Stimulated activated CD8-positive, alpha-beta memory T cell treated with anti-CD3 and anti-CD28 coated beads, Interleukin-15, amount 100 ng/mL, for 24 hours (primary cell): ENCODE results near the gene GNG11.
A peak's percentile ranks its signal among the peaks of the same experiment; 100 is the strongest.
"Not testable (repeated sequence)": the region's sequence is repeated elsewhere in the genome, so short reads cannot be mapped to it uniquely, and the experiment has no call there.

ENCODE experiments used
- DNase-seq: peaks from one replicate; pipeline ENCODE4 v3.0.0-alpha.2; 2020; ENCODE audit warnings: low read depth

The GNG11 gene

GRCh38 chr7:93921607-93922566 lies at the start of gene GNG11:
Gene GNG11, plus strand, starts transcription at chr7:93921735. Its CDS starts 403 bp downstream, at chr7:93922138.
- peak; percentile 3 for DNase-seq

GRCh38 chr7:93873998-93874574 lies 47.4 kb upstream of the GNG11 start:
- DNase-seq, result no peak

- no peak for DNase-seq
These were observed 43.8 kb upstream of the GNG11 start for GRCh38 chr7:93877742-93878141.

- no peak for DNase-seq
These were observed 42.2 kb upstream of the GNG11 start for GRCh38 chr7:93879356-93879755.

GRCh38 chr7:93882468-93882867 lies 39.1 kb upstream of the GNG11 start:
- no peak for DNase-seq

- no peak for DNase-seq
These were observed 38.2 kb upstream of the GNG11 start for GRCh38 chr7:93883078-93883916.

- no peak for DNase-seq
These were observed 37.6 kb upstream of the GNG11 start for GRCh38 chr7:93883917-93884345.

GRCh38 chr7:93884541-93884940 lies 37.0 kb upstream of the GNG11 start:
- DNase-seq, result no peak

- DNase-seq, result no peak
These were observed 32.3 kb upstream of the GNG11 start for GRCh38 chr7:93889261-93889660.

GRCh38 chr7:93890041-93890463 lies 31.5 kb upstream of the GNG11 start:
- no peak for DNase-seq

- DNase-seq, result no peak
These were observed 31.0 kb upstream of the GNG11 start, which contains the start of gene TFPI2 for GRCh38 chr7:93890464-93891068. Gene TFPI2, minus strand, starts transcription at chr7:93890753. Its CDS starts 75 bp downstream, at chr7:93890678.

GRCh38 chr7:93894426-93894825 lies 27.1 kb upstream of the GNG11 start:
- DNase-seq, result no peak

- no peak for DNase-seq
These were observed 26.4 kb upstream of the GNG11 start for GRCh38 chr7:93894966-93895640.

- no peak for DNase-seq
These were observed 25.5 kb upstream of the GNG11 start for GRCh38 chr7:93895859-93896600.

- DNase-seq, result no peak
These were observed 23.9 kb upstream of the GNG11 start for GRCh38 chr7:93897680-93898079.

- DNase-seq, result no peak
These were observed 18.6 kb upstream of the GNG11 start for GRCh38 chr7:93902777-93903423.

- no peak for DNase-seq
These were observed 15.3 kb upstream of the GNG11 start, which contains the start of gene GNGT1 for GRCh38 chr7:93906267-93906666. Gene GNGT1, plus strand, starts transcription at chr7:93906567. Its CDS starts 180 bp downstream, at chr7:93906747.

- DNase-seq, result no peak
These were observed 11.2 kb upstream of the GNG11 start for GRCh38 chr7:93910076-93910994.

GRCh38 chr7:93911242-93911641 lies 10.3 kb upstream of the GNG11 start:
- DNase-seq, result not testable (repeated sequence)
